ENCODE data around the gene ACVR2A.

ACVR2A gene

GRCh38 chr2:147844697-147845410, at the start of gene ACVR2A:
Gene ACVR2A, plus strand, starts transcription at chr2:147845029. Its CDS starts 124 bp downstream, at chr2:147845153.
- DNase-seq (ENCODE audit: low read depth in 1 of 2, low spot score in 1 of 2), result peak; percentile 3 to 9

- DNase-seq (ENCODE audit: low read depth in 1 of 2, low spot score in 1 of 2), result no peak
Observed at GRCh38 chr2:147800316-147800715, 44.5 kb upstream of the ACVR2A start.

- no peak for DNase-seq (ENCODE audit: low read depth in 1 of 2, low spot score in 1 of 2)
Observed at GRCh38 chr2:147806846-147807245, 38.0 kb upstream of the ACVR2A start.

GRCh38 chr2:147808520-147808919, 36.3 kb upstream of the ACVR2A start:
- DNase-seq (ENCODE audit: low read depth in 1 of 2, low spot score in 1 of 2), result no peak

- no peak for DNase-seq (ENCODE audit: low read depth in 1 of 2, low spot score in 1 of 2)
Observed at GRCh38 chr2:147810883-147811765, 33.7 kb upstream of the ACVR2A start.

GRCh38 chr2:147818741-147819140, 26.1 kb upstream of the ACVR2A start:
- no peak for DNase-seq (ENCODE audit: low read depth in 1 of 2, low spot score in 1 of 2)

- DNase-seq (ENCODE audit: low read depth in 1 of 2, low spot score in 1 of 2), result no peak
Observed at GRCh38 chr2:147824620-147825019, 20.2 kb upstream of the ACVR2A start.

- DNase-seq (ENCODE audit: low read depth in 1 of 2, low spot score in 1 of 2), result no peak
Observed at GRCh38 chr2:147826278-147827087, 18.3 kb upstream of the ACVR2A start.

- no peak for DNase-seq (ENCODE audit: low read depth in 1 of 2, low spot score in 1 of 2)
Observed at GRCh38 chr2:147827088-147827375, 17.8 kb upstream of the ACVR2A start.

- DNase-seq (ENCODE audit: low read depth in 1 of 2, low spot score in 1 of 2), result no peak
Observed at GRCh38 chr2:147829106-147829505, 15.7 kb upstream of the ACVR2A start.

GRCh38 chr2:147836099-147836498, 8.7 kb upstream of the ACVR2A start:
- DNase-seq (ENCODE audit: low read depth in 1 of 2, low spot score in 1 of 2), result no peak

GRCh38 chr2:147843391-147843863, 1.4 kb upstream of the ACVR2A start:
- DNase-seq (ENCODE audit: low read depth in 1 of 2, low spot score in 1 of 2), result no peak

GRCh38 chr2:147843864-147844696, 749 bp upstream of the ACVR2A start:
- peak; percentile 69 to 81 for DNase-seq (ENCODE audit: low read depth in 1 of 2, low spot score in 1 of 2)

GRCh38 chr2:147845411-147845971, 662 bp downstream of the ACVR2A start:
- DNase-seq (ENCODE audit: low read depth in 1 of 2, low spot score in 1 of 2), result peak in 1 of 2 donors; percentile 54

GRCh38 chr2:147846412-147847081, 1.7 kb downstream of the ACVR2A start:
- no peak for DNase-seq (ENCODE audit: low read depth in 1 of 2, low spot score in 1 of 2)

- no peak for DNase-seq (ENCODE audit: low read depth in 1 of 2, low spot score in 1 of 2)
Observed at GRCh38 chr2:147847746-147848391, 3.0 kb downstream of the ACVR2A start.

- no peak for DNase-seq (ENCODE audit: low read depth in 1 of 2, low spot score in 1 of 2)
Observed at GRCh38 chr2:147850838-147851237, 6.0 kb downstream of the ACVR2A start.

- DNase-seq (ENCODE audit: low read depth in 1 of 2, low spot score in 1 of 2), result no peak
Observed at GRCh38 chr2:147851244-147851930, 6.6 kb downstream of the ACVR2A start.
